OCI-LY1 (cell line): Measurements from ENCODE around the gene ARFIP2.

Source experiments
- H2AFZ ChIP-seq: fragments of 200-600 bp; sonication (generic), shearing (Covaris generic); 2 replicates; pipeline ENCODE4 v1.6.0; 2014; ENCODE audit warnings: antibody characterized with exemption, mild to moderate bottlenecking, low read length
- H3F3A ChIP-seq: fragments of 200-600 bp; sonication (generic), shearing (Covaris generic); 2 replicates; pipeline ENCODE4 v1.6.0; 2014; ENCODE audit warnings: mild to moderate bottlenecking, antibody characterized with exemption, low read length, moderate library complexity; ENCODE audit not compliant: insufficient read depth
- H3K27ac ChIP-seq: fragments of 200-600 bp; sonication (generic); 2 replicates; pipeline ENCODE4 v1.5.1; 2014; ENCODE audit warnings: low read length, mixed run types, mild to moderate bottlenecking, low read depth; ENCODE audit not compliant: poor library complexity, severe bottlenecking
- H3K27me3 ChIP-seq: fragments of 200-600 bp; sonication (generic); 2 replicates; pipeline ENCODE4 v1.6.0; 2014; ENCODE audit warnings: antibody characterized with exemption, mild to moderate bottlenecking, low read length, moderate library complexity; ENCODE audit not compliant: insufficient read depth
- H3K36me3 ChIP-seq: fragments of 200-600 bp; sonication (generic); 2 replicates; pipeline ENCODE4 v1.6.1; 2014; ENCODE audit warnings: mild to moderate bottlenecking, antibody characterized with exemption, low read length, moderate library complexity, mixed read lengths; ENCODE audit not compliant: insufficient read depth
- H3K4me1 ChIP-seq: fragments of 200-600 bp; sonication (generic); 2 replicates; pipeline ENCODE4 v1.5.1; 2014; ENCODE audit warnings: mild to moderate bottlenecking, low read length, moderate library complexity; ENCODE audit not compliant: insufficient read depth, severe bottlenecking
- H3K4me2 ChIP-seq: fragments of 200-600 bp; sonication (generic), shearing (Covaris generic); 2 replicates; pipeline ENCODE4 v1.6.1; 2014; ENCODE audit warnings: low read length
- H3K4me3 ChIP-seq: fragments of 200-600 bp; sonication (generic); 2 replicates; pipeline ENCODE4 v1.5.1; 2014; ENCODE audit warnings: low read length, low read depth, mild to moderate bottlenecking, mixed read lengths; ENCODE audit not compliant: poor library complexity, severe bottlenecking
- H3K79me2 ChIP-seq: fragments of 200-600 bp; shearing (Covaris generic); 2 replicates; pipeline ENCODE4 v1.6.1; 2016; ENCODE audit warnings: mixed run types, low read length, mixed read lengths; ENCODE audit not compliant: insufficient read depth
- H3K9ac ChIP-seq: fragments of 200-600 bp; sonication (generic), shearing (Covaris generic); 2 replicates; pipeline ENCODE4 v1.6.1; 2014; ENCODE audit warnings: mild to moderate bottlenecking, low read length, mixed read lengths
- H3K9me2 ChIP-seq: fragments of 200-600 bp; sonication (generic), shearing (Covaris generic); 2 replicates; pipeline ENCODE4 v1.6.1; 2014; ENCODE audit warnings: low read depth, mild to moderate bottlenecking, low read length, mixed read lengths
- H3K9me3 ChIP-seq: fragments of 200-600 bp; shearing (Covaris generic); 2 replicates; pipeline ENCODE4 v1.6.1; 2014; ENCODE audit warnings: low read length, mixed read lengths
- H4K20me1 ChIP-seq: fragments of 200-600 bp; sonication (generic), shearing (Covaris generic); 2 replicates; pipeline ENCODE4 v1.6.0; 2016; ENCODE audit warnings: mild to moderate bottlenecking, low read length; ENCODE audit not compliant: insufficient read depth
- CTCF ChIP-seq: fragments of 200-600 bp; sonication (generic), shearing (Covaris generic); IDR thresholded peaks from 2 replicates; pipeline ENCODE4 v1.5.1; 2017; ENCODE audit warnings: mild to moderate bottlenecking, antibody characterized with exemption, low read length, moderate library complexity, mixed read lengths
- EZH2 ChIP-seq: fragments of 200-600 bp; sonication (generic), shearing (Covaris generic); IDR thresholded peaks from 2 replicates; pipeline ENCODE4 v1.8.0; 2017; ENCODE audit warnings: borderline replicate concordance, mixed run types, mild to moderate bottlenecking, antibody characterized with exemption, low read length, moderate library complexity, mixed read lengths

ARFIP2 gene

GRCh38 chr11:6442441-6442840 lies 38.7 kb downstream of the ARFIP2 start:
- no peak overlapping the region for H2AFZ ChIP-seq
- H3K4me1 ChIP-seq, result peaks cover 3% of the 10 kb centered on the region
- H3K9me2 ChIP-seq, result no peaks in the 10 kb centered on the region
- no peak overlapping the region for H3K4me2 ChIP-seq
- no peaks in the 10 kb centered on the region for H3K9me3 ChIP-seq
- H3F3A ChIP-seq, result no peaks in the 10 kb centered on the region
- H3K27ac ChIP-seq, result no peak overlapping the region
- no peaks in the 10 kb centered on the region for H3K79me2 ChIP-seq
- H3K4me3 ChIP-seq, result no peak overlapping the region
- no peaks in the 10 kb centered on the region for H3K27me3 ChIP-seq
- H3K9ac ChIP-seq, result no peak overlapping the region
- H3K36me3 ChIP-seq, result no peaks in the 10 kb centered on the region
- H4K20me1 ChIP-seq, result no peaks in the 10 kb centered on the region
- TF ChIP-seq EZH2, result no peak
- TF ChIP-seq CTCF, result no peak

- Histone ChIP-seq H3K4me1 (peaks cover 3% of the 10 kb centered on the region), H3K27me3 (no peaks in the 10 kb centered on the region), H3F3A (no peaks in the 10 kb centered on the region), H3K9me3 (no peaks in the 10 kb centered on the region), H2AFZ (no peak within 1 kb of the TSS), H3K9ac (no peak within 1 kb of the TSS), H3K27ac (no peak within 1 kb of the TSS), H3K79me2 (no peaks in the 10 kb centered on the region), H3K4me3 (no peak within 1 kb of the TSS), H4K20me1 (no peaks in the 10 kb centered on the region), H3K36me3 (no peaks in the 10 kb centered on the region), H3K4me2 (no peak within 1 kb of the TSS), H3K9me2 (no peaks in the 10 kb centered on the region)
- no peak for TF ChIP-seq CTCF
- TF ChIP-seq EZH2, result no peak
Observed at GRCh38 chr11:6440906-6441358, 40.2 kb downstream of the ARFIP2 start, which contains the start of gene HPX. Gene HPX, minus strand, starts transcription at chr11:6440987. Its CDS starts 24 bp downstream, at chr11:6440963.

- TF ChIP-seq EZH2, result no peak
- peak; percentile 60 for TF ChIP-seq CTCF
- Histone ChIP-seq H3K4me3 (no peak overlapping the region), H3F3A (no peaks in the 10 kb centered on the region), H4K20me1 (no peaks in the 10 kb centered on the region), H3K36me3 (no peaks in the 10 kb centered on the region), H3K9ac (no peak overlapping the region), H3K27me3 (no peaks in the 10 kb centered on the region), H3K9me2 (no peaks in the 10 kb centered on the region), H3K4me2 (no peak overlapping the region), H3K27ac (no peak overlapping the region), H3K4me1 (peaks cover 3% of the 10 kb centered on the region), H2AFZ (no peak overlapping the region), H3K9me3 (no peaks in the 10 kb centered on the region), H3K79me2 (no peaks in the 10 kb centered on the region)
Observed at GRCh38 chr11:6438979-6439571, 42.1 kb downstream of the ARFIP2 start.
